OCI-LY7 (cell line): Measurements from ENCODE around the gene TOX3.

ENCODE experiments used
- EZH2phosphoT487 ChIP-seq: fragments of 200-600 bp; sonication (generic); IDR thresholded peaks from 2 replicates; pipeline ENCODE4 v1.6.1; 2018; ENCODE audit warnings: low read depth, borderline replicate concordance, mild to moderate bottlenecking, mixed run types, antibody characterized with exemption, low read length, moderate library complexity, mixed read lengths
- TF ChIP-seq, protein P1 (sequence below): fragments of 200-600 bp; sonication (generic); conservative IDR thresholded peaks from 2 replicates; pipeline ENCODE4 v1.5.1; 2014; ENCODE audit warnings: mild to moderate bottlenecking, antibody characterized with exemption, low read length, moderate library complexity, mixed read lengths

DNA sequence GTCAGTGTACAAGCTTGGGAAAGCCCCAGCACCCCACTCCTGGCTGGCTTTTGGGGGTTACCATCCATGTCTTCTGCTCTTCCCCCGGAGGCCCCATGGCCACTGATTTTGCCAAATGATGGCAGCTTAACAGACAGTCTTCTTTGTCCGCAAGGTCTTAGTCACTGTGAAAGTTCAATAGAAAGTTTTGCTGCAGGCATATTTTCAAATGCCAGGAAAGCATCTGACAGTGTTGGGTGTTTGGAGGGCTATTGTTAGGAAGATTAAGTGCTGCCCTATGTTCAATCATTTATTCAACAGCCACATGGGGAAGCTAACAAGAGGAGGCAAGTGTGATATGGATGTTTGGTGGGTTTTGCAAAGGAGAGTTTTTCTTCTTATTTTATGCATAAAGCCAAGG, 122.4 kb downstream of the TOX3 start:
- TF ChIP-seq, protein P1, sequence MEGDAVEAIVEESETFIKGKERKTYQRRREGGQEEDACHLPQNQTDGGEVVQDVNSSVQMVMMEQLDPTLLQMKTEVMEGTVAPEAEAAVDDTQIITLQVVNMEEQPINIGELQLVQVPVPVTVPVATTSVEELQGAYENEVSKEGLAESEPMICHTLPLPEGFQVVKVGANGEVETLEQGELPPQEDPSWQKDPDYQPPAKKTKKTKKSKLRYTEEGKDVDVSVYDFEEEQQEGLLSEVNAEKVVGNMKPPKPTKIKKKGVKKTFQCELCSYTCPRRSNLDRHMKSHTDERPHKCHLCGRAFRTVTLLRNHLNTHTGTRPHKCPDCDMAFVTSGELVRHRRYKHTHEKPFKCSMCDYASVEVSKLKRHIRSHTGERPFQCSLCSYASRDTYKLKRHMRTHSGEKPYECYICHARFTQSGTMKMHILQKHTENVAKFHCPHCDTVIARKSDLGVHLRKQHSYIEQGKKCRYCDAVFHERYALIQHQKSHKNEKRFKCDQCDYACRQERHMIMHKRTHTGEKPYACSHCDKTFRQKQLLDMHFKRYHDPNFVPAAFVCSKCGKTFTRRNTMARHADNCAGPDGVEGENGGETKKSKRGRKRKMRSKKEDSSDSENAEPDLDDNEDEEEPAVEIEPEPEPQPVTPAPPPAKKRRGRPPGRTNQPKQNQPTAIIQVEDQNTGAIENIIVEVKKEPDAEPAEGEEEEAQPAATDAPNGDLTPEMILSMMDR = no peak
- TF ChIP-seq EZH2phosphoT487 = no peak
